SK-N-SH (cell line): Measurements from ENCODE around the gene NCKAP5. TPM values are rescaled to one million over a fixed set of nuclear protein-coding genes. Genes with fewer than 3 reads are reported as not detected.

Source experiments
- CTCF ChIA-PET: fragments of 300-600, 350-600 bp; formaldehyde crosslinking; extraction: SDS; loops from one replicate; lab custom pipeline; 2021; lab: Yijun Ruan, JAX
- POLR2A ChIA-PET: fragments of 350-600 bp; sonication (Branson Sonifier 250); formaldehyde crosslinking; extraction: SDS; loops from one replicate; lab custom pipeline; 2020; ENCODE audit warnings: antibody characterized with exemption, inconsistent platforms; lab: Yijun Ruan, JAX
- DNase-seq: peaks from one replicate; pipeline ENCODE4 v3.0.0; 2012
- H2AFZ ChIP-seq: fragments of 200-600 bp; sonication (generic); 2 replicates; pipeline ENCODE4 v1.8.1; 2016; ENCODE audit warnings: antibody characterized with exemption, mild to moderate bottlenecking, low read depth
- H3F3A ChIP-seq: fragments of 200-600 bp; sonication (generic); replicated peaks from 2 replicates; pipeline ENCODE3; 2016; ENCODE audit warnings: antibody characterized with exemption, mild to moderate bottlenecking; ENCODE audit not compliant: insufficient read depth
- H3K27ac ChIP-seq, 2 experiments: fragments of 200-500 bp in 1 of 2; fragments of 200-600 bp in 1 of 2; sonication (Bioruptor generic) in 1 of 2; sonication (generic), shearing (Covaris generic) in 1 of 2; 2 replicates each; pipeline versions ENCODE4 v1.5.1 to v1.6.1; 2014 to 2016; ENCODE audit warnings: low read depth in 2 of 2, inconsistent platforms in 1 of 2, low read length in 1 of 2, mild to moderate bottlenecking in 1 of 2, mixed read lengths in 1 of 2
- H3K27me3 ChIP-seq: fragments of 200-600 bp; sonication (generic), shearing (Covaris generic); 2 replicates; pipeline ENCODE4 v1.6.1; 2016; ENCODE audit warnings: mixed run types; ENCODE audit not compliant: insufficient read depth
- H3K36me3 ChIP-seq, 2 experiments: fragments of 200-500 bp in 1 of 2; fragments of 200-600 bp in 1 of 2; sonication (Bioruptor generic) in 1 of 2; sonication (generic) in 1 of 2; replicated peaks in 1 of 2; 2 replicates each; pipeline versions ENCODE3 to v1.5.1; 2014 to 2016; ENCODE audit warnings: low read length in 1 of 2, mild to moderate bottlenecking in 1 of 2; ENCODE audit not compliant: insufficient read depth in 2 of 2, control insufficient read depth in 1 of 2
- H3K4me1 ChIP-seq, 2 experiments: fragments of 200-500 bp in 1 of 2; fragments of 200-600 bp in 1 of 2; sonication (Bioruptor generic) in 1 of 2; sonication (generic), shearing (Covaris generic) in 1 of 2; 2 replicates each; pipeline versions ENCODE4 v1.5.1 to v1.6.1; 2014 to 2016; ENCODE audit warnings: low read depth in 1 of 2, low read length in 1 of 2, mixed run types in 1 of 2; ENCODE audit not compliant: insufficient read depth in 2 of 2, control insufficient read depth in 1 of 2
- H3K4me2 ChIP-seq: fragments of 200-600 bp; sonication (generic), shearing (Covaris generic); 2 replicates; pipeline ENCODE4 v1.6.1; 2017; ENCODE audit warnings: mixed run types
- H3K4me3 ChIP-seq, 2 experiments: fragments of 200-500 bp in 1 of 2; fragments of 200-600 bp in 1 of 2; sonication (Bioruptor generic) in 1 of 2; sonication (generic), shearing (Covaris generic) in 1 of 2; 2 replicates each; pipeline versions ENCODE4 v1.5.1 to v1.8.1; 2014 to 2016; ENCODE audit warnings: low read depth in 2 of 2, inconsistent platforms in 1 of 2, low read length in 1 of 2, mild to moderate bottlenecking in 1 of 2, mixed read lengths in 1 of 2, moderate library complexity in 1 of 2
- H3K79me2 ChIP-seq: fragments of 200-600 bp; sonication (generic); 2 replicates; pipeline ENCODE4 v1.8.1; 2017; ENCODE audit warnings: mild to moderate bottlenecking; ENCODE audit not compliant: insufficient read depth
- H3K9ac ChIP-seq: fragments of 200-600 bp; sonication (generic); 2 replicates; pipeline ENCODE4 v1.6.1; 2017; ENCODE audit warnings: mixed run types
- H3K9me2 ChIP-seq: fragments of 200-600 bp; sonication (generic); 2 replicates; pipeline ENCODE4 v1.6.1; 2017; ENCODE audit warnings: mixed run types
- H3K9me3 ChIP-seq: fragments of 200-600 bp; sonication (generic); 2 replicates; pipeline ENCODE4 v1.6.1; 2017; ENCODE audit warnings: mixed run types, mild to moderate bottlenecking, moderate library complexity
- H4K20me1 ChIP-seq: fragments of 200-600 bp; sonication (generic); 2 replicates; pipeline ENCODE4 v1.6.1; 2017; ENCODE audit warnings: mild to moderate bottlenecking, mixed run types; ENCODE audit not compliant: insufficient read depth
- EP300 ChIP-seq, 2 experiments: IDR thresholded peaks; 2 replicates each; pipeline versions ENCODE4 v1.4.0 to v1.6.1; 2012; ENCODE audit warnings: borderline replicate concordance in 1 of 2, low read depth in 1 of 2, low read length in 1 of 2
- EZH2phosphoT487 ChIP-seq: fragments of 200-600 bp; sonication (generic); IDR thresholded peaks from 2 replicates; pipeline ENCODE4 v1.6.1; 2017; ENCODE audit warnings: low read depth, mixed run types, mild to moderate bottlenecking, antibody characterized with exemption, moderate library complexity, borderline replicate concordance
- GABPA ChIP-seq: IDR thresholded peaks from 2 replicates; pipeline ENCODE4 v1.4.0; 2012; ENCODE audit warnings: low read depth, mild to moderate bottlenecking
- GATA2 ChIP-seq: sonication (generic); formaldehyde crosslinking; IDR thresholded peaks from 2 replicates; pipeline ENCODE4 v1.5.0; 2020; ENCODE audit warnings: mild to moderate bottlenecking, missing genetic modification reagents
- MXI1 ChIP-seq: IDR thresholded peaks from 2 replicates; pipeline ENCODE4 v1.6.1; 2012; ENCODE audit warnings: mild to moderate bottlenecking, low read depth, low read length, improper control_type of control experiment
- NFIC ChIP-seq: IDR thresholded peaks from 2 replicates; pipeline ENCODE4 v1.4.0; 2012; ENCODE audit warnings: borderline replicate concordance
- NRF1 ChIP-seq: IDR thresholded peaks from 2 replicates; pipeline ENCODE4 v1.6.1; 2012; ENCODE audit warnings: low read depth, mild to moderate bottlenecking, low read length
- RCOR1 ChIP-seq: fragments of 150-350 bp; IDR thresholded peaks from 2 replicates; pipeline ENCODE4 v1.6.1; 2017; ENCODE audit warnings: antibody characterized with exemption, low read length
- RFX5 ChIP-seq: IDR thresholded peaks from 2 replicates; pipeline ENCODE4 v1.6.1; 2012; ENCODE audit warnings: mild to moderate bottlenecking, improper control_type of control experiment, low read length
- RXRA ChIP-seq: IDR thresholded peaks from 2 replicates; pipeline ENCODE4 v1.4.0; 2012; ENCODE audit warnings: low read depth, mild to moderate bottlenecking, borderline replicate concordance
- SMC3 ChIP-seq: IDR thresholded peaks from 2 replicates; pipeline ENCODE4 v1.6.1; 2012; ENCODE audit warnings: low read depth, low read length, improper control_type of control experiment
- TAF1 ChIP-seq: IDR thresholded peaks from 2 replicates; pipeline ENCODE4 v1.6.1; 2012; ENCODE audit warnings: low read depth, mild to moderate bottlenecking, low read length, moderate library complexity, borderline replicate concordance
- TCF12 ChIP-seq: IDR thresholded peaks from 2 replicates; pipeline ENCODE4 v1.4.0; 2012
- WGBS: methylation state at CpG from one replicate; pipeline ENCODE4 v1.1.6; 2017; ENCODE audit warnings: low lambda C conversion rate; 5-methylcytosine and 5-hydroxymethylcytosine counted together
- polyA plus RNA-seq, 3 experiments: library from polyadenylated mRNA; depleted of rRNA; stranded (reverse); fragments of >200 nt; gene quantifications; 2 replicates each; pipeline ENCODE4 v1.2.3, GENCODE V29; 2012
- TF ChIP-seq, protein P1 (sequence below): IDR thresholded peaks from 2 replicates; pipeline ENCODE4 v1.6.1; 2012; ENCODE audit warnings: mild to moderate bottlenecking, low read depth, low read length, moderate library complexity
- TF ChIP-seq, protein P2 (sequence below): IDR thresholded peaks from 2 replicates; pipeline ENCODE4; 2012

The NCKAP5 gene
- polyA plus RNA-seq, 1 of the 3 experiments (the other 2 are of a cell fraction), result 0.02 TPM

DNA sequence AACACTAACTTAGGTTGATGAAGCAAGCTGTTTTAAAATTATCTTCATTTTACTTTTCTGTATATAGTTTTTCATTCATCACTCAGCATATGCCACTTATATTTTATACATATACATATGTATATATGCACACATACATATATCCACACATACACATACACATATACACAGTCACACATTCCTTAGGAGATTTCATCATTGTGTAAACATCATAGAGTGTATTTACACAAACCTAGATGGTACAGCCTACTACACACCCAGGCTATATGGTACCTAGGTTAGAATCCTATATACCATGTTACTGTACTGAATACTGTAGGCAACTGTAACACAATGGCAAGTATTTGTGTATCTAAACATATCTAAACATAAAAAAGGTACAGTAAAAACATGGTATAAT is 602.8 kb downstream of the NCKAP5 start:
- no peak overlapping the region for H3K9ac ChIP-seq
- POLR2A ChIA-PET, result no interaction called here
- H3K27me3 ChIP-seq, result no peaks in the 10 kb centered on the region
- no peak overlapping the region for H3K27ac ChIP-seq
- no peaks in the 10 kb centered on the region for H3K4me1 ChIP-seq
- TF ChIP-seq EP300 (IDR thresholded peaks at IDR 0.05; ENCODE audit: borderline replicate concordance in 1 of 2, low read depth in 1 of 2, low read length in 1 of 2) (no peak), RFX5 (no peak), EZH2phosphoT487 (no peak), TAF1 (no peak), GATA2 (CRISPR knock-in tag) (no peak), MXI1 (no peak), GABPA (no peak)
- no peaks in the 10 kb centered on the region for H4K20me1 ChIP-seq
- no peaks in the 10 kb centered on the region for H3K9me3 ChIP-seq
- H3K4me2 ChIP-seq, result no peak overlapping the region
- H3F3A ChIP-seq, result no peaks in the 10 kb centered on the region
- H3K9me2 ChIP-seq, result no peaks in the 10 kb centered on the region
- H2AFZ ChIP-seq, result no peak overlapping the region
- H3K4me3 ChIP-seq, result no peak overlapping the region
- CTCF ChIA-PET, result interaction anchor here (0.5 kb wide), 1 partner anchor 1842 kb away, joined by 3 read pairs; no protein-coding TSS in a partner anchor
- no peak for DNase-seq
- H3K36me3 ChIP-seq, result no peaks in the 10 kb centered on the region
- no peaks in the 10 kb centered on the region for H3K79me2 ChIP-seq

DNA sequence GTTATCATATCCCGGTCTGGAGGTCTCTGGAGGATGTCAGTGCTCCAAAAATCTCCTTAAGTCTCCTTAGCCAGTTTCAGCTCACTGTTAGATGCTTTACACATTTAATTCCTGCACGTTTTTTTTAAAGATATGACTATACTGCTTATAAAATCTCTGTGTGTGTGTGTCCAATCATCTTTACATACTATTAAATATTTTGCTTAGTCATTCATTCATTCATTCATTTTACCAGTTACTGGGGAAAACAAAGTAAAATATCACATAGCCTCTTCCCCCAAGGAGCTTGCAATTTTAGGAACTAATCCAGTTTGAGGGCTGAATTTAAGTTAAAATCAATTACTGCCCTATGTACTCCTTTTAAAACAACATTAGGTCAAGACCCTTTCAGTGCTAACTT is 605.1 kb downstream of the NCKAP5 start:
- H3K4me1 ChIP-seq, result no peaks in the 10 kb centered on the region; a peak in 1 of 4 replicates
- H3K9me3 ChIP-seq, result no peaks in the 10 kb centered on the region
- H3K27me3 ChIP-seq, result no peaks in the 10 kb centered on the region
- no peaks in the 10 kb centered on the region for H3K79me2 ChIP-seq
- TF ChIP-seq RFX5 (no peak), RXRA (no peak)
- ChIA-PET CTCF (interaction anchor here (1.2 kb wide), 1 partner anchor 15 kb away, joined by 3 read pairs; no protein-coding TSS in a partner anchor), POLR2A (no interaction called here)
- no peak overlapping the region for H3K4me3 ChIP-seq
- 48% methylated on average over 2 of the region's 2 CpGs for WGBS
- DNase-seq, result no peak
- H3K9me2 ChIP-seq, result no peaks in the 10 kb centered on the region
- no peaks in the 10 kb centered on the region for H3F3A ChIP-seq
- H3K9ac ChIP-seq, result no peak overlapping the region
- no peaks in the 10 kb centered on the region for H4K20me1 ChIP-seq
- H3K36me3 ChIP-seq, result no peaks in the 10 kb centered on the region
- H2AFZ ChIP-seq, result no peak overlapping the region
- no peak overlapping the region for H3K27ac ChIP-seq
- no peak overlapping the region for H3K4me2 ChIP-seq

DNA sequence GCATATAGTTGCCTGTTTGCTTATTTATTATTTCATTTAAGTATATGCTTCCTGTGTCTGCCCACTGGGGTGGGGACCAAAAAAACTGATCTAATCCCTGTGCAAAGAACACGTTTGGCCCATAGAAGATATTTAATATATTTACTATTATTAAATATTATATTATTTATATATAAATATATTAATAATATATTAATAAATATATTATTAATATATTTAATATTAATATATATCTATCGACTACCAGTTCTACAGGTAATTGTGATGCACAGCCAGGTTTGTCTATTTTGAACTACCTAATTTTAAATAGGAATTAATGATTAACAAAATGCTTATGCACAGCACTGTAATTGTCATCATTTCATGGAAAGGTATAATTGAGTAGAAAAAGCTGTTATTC is 609.4 kb downstream of the NCKAP5 start:
- CTCF ChIA-PET, result interaction anchor here (0.8 to 1.0 kb wide), 2 partner anchors 13 to 213 kb away, joined by 3 to 4 read pairs; no protein-coding TSS in a partner anchor

More for the DNA sequence above, 609.4 kb downstream of the NCKAP5 start:
- Histone ChIP-seq H3K27me3 (no peaks in the 10 kb centered on the region), H3K4me1 (no peaks in the 10 kb centered on the region; a peak in 1 of 4 replicates)
- TF ChIP-seq, protein P1, sequence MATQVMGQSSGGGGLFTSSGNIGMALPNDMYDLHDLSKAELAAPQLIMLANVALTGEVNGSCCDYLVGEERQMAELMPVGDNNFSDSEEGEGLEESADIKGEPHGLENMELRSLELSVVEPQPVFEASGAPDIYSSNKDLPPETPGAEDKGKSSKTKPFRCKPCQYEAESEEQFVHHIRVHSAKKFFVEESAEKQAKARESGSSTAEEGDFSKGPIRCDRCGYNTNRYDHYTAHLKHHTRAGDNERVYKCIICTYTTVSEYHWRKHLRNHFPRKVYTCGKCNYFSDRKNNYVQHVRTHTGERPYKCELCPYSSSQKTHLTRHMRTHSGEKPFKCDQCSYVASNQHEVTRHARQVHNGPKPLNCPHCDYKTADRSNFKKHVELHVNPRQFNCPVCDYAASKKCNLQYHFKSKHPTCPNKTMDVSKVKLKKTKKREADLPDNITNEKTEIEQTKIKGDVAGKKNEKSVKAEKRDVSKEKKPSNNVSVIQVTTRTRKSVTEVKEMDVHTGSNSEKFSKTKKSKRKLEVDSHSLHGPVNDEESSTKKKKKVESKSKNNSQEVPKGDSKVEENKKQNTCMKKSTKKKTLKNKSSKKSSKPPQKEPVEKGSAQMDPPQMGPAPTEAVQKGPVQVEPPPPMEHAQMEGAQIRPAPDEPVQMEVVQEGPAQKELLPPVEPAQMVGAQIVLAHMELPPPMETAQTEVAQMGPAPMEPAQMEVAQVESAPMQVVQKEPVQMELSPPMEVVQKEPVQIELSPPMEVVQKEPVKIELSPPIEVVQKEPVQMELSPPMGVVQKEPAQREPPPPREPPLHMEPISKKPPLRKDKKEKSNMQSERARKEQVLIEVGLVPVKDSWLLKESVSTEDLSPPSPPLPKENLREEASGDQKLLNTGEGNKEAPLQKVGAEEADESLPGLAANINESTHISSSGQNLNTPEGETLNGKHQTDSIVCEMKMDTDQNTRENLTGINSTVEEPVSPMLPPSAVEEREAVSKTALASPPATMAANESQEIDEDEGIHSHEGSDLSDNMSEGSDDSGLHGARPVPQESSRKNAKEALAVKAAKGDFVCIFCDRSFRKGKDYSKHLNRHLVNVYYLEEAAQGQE, result no peak
- TF ChIP-seq MXI1 (no peak), NFIC (no peak), SMC3 (no peak), EZH2phosphoT487 (no peak), GATA2 (CRISPR knock-in tag) (no peak), RXRA (no peak), TCF12 (no peak), RCOR1 (no peak), TAF1 (no peak), NRF1 (no peak)
- TF ChIP-seq, protein P2, sequence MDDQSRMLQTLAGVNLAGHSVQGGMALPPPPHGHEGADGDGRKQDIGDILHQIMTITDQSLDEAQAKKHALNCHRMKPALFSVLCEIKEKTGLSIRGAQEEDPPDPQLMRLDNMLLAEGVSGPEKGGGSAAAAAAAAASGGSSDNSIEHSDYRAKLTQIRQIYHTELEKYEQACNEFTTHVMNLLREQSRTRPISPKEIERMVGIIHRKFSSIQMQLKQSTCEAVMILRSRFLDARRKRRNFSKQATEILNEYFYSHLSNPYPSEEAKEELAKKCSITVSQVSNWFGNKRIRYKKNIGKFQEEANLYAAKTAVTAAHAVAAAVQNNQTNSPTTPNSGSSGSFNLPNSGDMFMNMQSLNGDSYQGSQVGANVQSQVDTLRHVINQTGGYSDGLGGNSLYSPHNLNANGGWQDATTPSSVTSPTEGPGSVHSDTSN, result no peak
- TF ChIP-seq, all 33 proteins: peak for 0
- Histone ChIP-seq H3K4me3 (no peak overlapping the region), H3K9me2 (no peaks in the 10 kb centered on the region), H3K79me2 (no peaks in the 10 kb centered on the region), H3K9me3 (no peaks in the 10 kb centered on the region), H3K27ac (no peak overlapping the region), H2AFZ (no peak overlapping the region), H4K20me1 (no peaks in the 10 kb centered on the region), H3K9ac (no peak overlapping the region), H3K4me2 (no peak overlapping the region), H3K36me3 (no peaks in the 10 kb centered on the region), H3F3A (no peaks in the 10 kb centered on the region)
- 42% methylated on average over 2 of the region's 2 CpGs for WGBS
- POLR2A ChIA-PET, result no interaction called here
- no peak for DNase-seq
